ENCODE results near the gene MPV17. TPM values are rescaled to one million over a fixed set of nuclear protein-coding genes. Genes with fewer than 3 reads are reported as not detected.

The MPV17 gene
- total and polyA plus RNA-seq, 2 of the 13 experiments (the other 11 are each of a cell fraction or from before 2014, with no cell fraction given): 48.9 to 129 TPM

DNA sequence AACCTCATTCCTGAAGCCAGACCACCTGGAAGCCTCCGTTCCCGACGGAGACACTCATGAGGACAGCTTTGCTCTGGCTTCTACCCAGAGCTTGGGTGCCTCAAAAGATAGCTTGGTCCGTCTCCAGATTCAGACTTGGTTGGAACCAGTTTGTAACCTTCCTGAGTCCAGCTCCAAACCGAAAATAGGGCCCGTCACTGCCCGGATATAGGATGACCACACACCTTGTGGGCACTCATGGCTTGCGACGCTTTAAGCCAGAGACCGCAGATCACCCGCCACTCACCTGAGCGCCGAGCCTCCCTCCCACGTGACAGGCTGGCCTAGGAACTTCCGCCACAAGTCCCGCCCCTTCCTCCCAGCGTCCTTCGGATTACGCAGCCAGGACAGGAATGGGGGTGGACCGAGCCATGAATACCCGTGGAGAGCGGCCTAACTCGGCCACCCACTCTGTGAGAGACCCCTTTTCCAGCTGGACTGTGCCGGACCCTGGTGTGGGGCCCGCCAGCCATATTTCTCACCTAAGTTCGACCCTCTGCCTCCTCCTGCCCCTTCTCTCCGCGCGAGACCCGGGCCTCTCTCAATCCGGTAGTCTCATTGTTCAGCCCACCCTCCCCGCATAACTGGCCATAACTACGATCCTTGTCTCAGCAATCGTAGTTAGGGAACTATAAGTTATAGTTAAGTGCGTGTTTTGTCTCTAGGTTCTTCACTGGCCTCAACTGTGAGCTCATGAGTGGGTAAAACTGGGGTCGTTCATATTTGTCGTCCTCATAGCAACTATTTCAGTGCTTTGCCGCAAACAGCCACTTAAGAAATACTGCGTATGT is at the start of gene MPV17 (continued):
- TF ChIP-seq, protein P1, sequence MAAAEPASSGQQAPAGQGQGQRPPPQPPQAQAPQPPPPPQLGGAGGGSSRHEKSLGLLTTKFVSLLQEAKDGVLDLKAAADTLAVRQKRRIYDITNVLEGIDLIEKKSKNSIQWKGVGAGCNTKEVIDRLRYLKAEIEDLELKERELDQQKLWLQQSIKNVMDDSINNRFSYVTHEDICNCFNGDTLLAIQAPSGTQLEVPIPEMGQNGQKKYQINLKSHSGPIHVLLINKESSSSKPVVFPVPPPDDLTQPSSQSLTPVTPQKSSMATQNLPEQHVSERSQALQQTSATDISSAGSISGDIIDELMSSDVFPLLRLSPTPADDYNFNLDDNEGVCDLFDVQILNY (CRISPR knock-in tag; conservative IDR thresholded peaks at IDR 0.05): 0 out of 2 replicates have a peak, but pooled peaks have one; percentile 50
- TF ChIP-seq ZNF598 (CRISPR knock-in tag; IDR thresholded peaks at IDR 0.05; ENCODE audit: borderline replicate concordance) (peak; percentile 74; the same call in 1 of the 2 replicates), NFATC3 (CRISPR knock-in tag; IDR thresholded peaks at IDR 0.05) (no peak), ISX (CRISPR knock-in tag; conservative IDR thresholded peaks at IDR 0.05) (peak; percentile 78; the same call in 1 of the 2 replicates), NFYB (CRISPR knock-in tag; IDR thresholded peaks at IDR 0.05) (peak; percentile 64), SIX1 (CRISPR knock-in tag; IDR thresholded peaks at IDR 0.05; ENCODE audit: borderline replicate concordance) (0 out of 2 replicates have a peak, but pooled peaks have one; percentile 36), KDM5A (IDR thresholded peaks at IDR 0.05; ENCODE audit: borderline replicate concordance, low read length) (peak; percentile 93), ZNF567 (CRISPR knock-in tag; IDR thresholded peaks at IDR 0.05; ENCODE audit: borderline replicate concordance) (0 out of 2 replicates have a peak, but pooled peaks have one; percentile 24), RFX5 (IDR thresholded peaks at IDR 0.05; ENCODE audit: low read depth, low read length) (no peak), ZNF441 (CRISPR knock-in tag; IDR thresholded peaks at IDR 0.05; ENCODE audit: borderline replicate concordance) (peak; percentile 78; the same call in 1 of the 2 replicates), GATAD2A (CRISPR knock-in tag; IDR thresholded peaks at IDR 0.05) (peak; percentile 15; the same call in 1 of the 2 replicates), GATA4 (IDR thresholded peaks at IDR 0.05; ENCODE audit: borderline replicate concordance, low read depth) (peak; percentile 39; the same call in 1 of the 2 replicates), ZNF570 (CRISPR knock-in tag; IDR thresholded peaks at IDR 0.05; ENCODE audit: borderline replicate concordance) (0 out of 2 replicates have a peak, but pooled peaks have one; percentile 37), MATR3 (CRISPR knock-in tag; IDR thresholded peaks at IDR 0.05) (no peak), WIZ (CRISPR knock-in tag; IDR thresholded peaks at IDR 0.05) (no peak), SP4 (CRISPR knock-in tag; IDR thresholded peaks at IDR 0.05) (peak; percentile 91), SP2 (CRISPR knock-in tag; IDR thresholded peaks at IDR 0.05) (peak; percentile 90), PHB2 (IDR thresholded peaks at IDR 0.05; ENCODE audit: partially characterized antibody) (no peak), PAF1 (CRISPR knock-in tag; IDR thresholded peaks at IDR 0.05) (peak; percentile 96)
- TF ChIP-seq, protein P2, sequence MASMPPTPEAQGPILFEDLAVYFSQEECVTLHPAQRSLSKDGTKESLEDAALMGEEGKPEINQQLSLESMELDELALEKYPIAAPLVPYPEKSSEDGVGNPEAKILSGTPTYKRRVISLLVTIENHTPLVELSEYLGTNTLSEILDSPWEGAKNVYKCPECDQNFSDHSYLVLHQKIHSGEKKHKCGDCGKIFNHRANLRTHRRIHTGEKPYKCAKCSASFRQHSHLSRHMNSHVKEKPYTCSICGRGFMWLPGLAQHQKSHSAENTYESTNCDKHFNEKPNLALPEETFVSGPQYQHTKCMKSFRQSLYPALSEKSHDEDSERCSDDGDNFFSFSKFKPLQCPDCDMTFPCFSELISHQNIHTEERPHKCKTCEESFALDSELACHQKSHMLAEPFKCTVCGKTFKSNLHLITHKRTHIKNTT (CRISPR knock-in tag; IDR thresholded peaks at IDR 0.05): no peak
- TF ChIP-seq, protein P3, sequence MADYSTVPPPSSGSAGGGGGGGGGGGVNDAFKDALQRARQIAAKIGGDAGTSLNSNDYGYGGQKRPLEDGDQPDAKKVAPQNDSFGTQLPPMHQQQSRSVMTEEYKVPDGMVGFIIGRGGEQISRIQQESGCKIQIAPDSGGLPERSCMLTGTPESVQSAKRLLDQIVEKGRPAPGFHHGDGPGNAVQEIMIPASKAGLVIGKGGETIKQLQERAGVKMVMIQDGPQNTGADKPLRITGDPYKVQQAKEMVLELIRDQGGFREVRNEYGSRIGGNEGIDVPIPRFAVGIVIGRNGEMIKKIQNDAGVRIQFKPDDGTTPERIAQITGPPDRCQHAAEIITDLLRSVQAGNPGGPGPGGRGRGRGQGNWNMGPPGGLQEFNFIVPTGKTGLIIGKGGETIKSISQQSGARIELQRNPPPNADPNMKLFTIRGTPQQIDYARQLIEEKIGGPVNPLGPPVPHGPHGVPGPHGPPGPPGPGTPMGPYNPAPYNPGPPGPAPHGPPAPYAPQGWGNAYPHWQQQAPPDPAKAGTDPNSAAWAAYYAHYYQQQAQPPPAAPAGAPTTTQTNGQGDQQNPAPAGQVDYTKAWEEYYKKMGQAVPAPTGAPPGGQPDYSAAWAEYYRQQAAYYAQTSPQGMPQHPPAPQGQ (CRISPR knock-in tag; IDR thresholded peaks at IDR 0.05; ENCODE audit: borderline replicate concordance): no peak; the same call in 1 of the 2 replicates
- TF ChIP-seq, protein P4, sequence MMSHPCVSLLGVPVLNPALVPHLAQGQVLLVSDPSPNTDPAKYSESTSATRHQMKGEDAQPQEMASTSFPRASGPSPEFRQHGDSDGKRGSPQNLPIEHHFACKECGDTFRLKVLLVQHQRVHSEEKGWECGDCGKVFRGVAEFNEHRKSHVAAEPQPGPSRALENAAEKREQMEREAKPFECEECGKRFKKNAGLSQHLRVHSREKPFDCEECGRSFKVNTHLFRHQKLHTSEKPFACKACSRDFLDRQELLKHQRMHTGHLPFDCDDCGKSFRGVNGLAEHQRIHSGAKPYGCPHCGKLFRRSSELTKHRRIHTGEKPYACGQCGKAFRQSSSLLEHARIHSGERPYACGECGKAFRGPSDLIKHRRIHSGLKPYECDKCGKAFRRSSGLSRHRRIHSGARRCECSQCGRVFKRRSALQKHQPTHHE (CRISPR knock-in tag; IDR thresholded peaks at IDR 0.05; ENCODE audit: borderline replicate concordance): peak; percentile 52; the same call in 1 of the 2 replicates
- TF ChIP-seq, protein P5, sequence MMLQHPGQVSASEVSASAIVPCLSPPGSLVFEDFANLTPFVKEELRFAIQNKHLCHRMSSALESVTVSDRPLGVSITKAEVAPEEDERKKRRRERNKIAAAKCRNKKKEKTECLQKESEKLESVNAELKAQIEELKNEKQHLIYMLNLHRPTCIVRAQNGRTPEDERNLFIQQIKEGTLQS (CRISPR knock-in tag; IDR thresholded peaks at IDR 0.05): peak; percentile 49
- TF ChIP-seq, protein P6, sequence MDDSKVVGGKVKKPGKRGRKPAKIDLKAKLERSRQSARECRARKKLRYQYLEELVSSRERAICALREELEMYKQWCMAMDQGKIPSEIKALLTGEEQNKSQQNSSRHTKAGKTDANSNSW (CRISPR knock-in tag; IDR thresholded peaks at IDR 0.05; ENCODE audit: borderline replicate concordance): no peak

Data from HepG2 (cell line).